IMR-90 (cell line): ENCODE data around the gene SLC48A1. TPM values are rescaled to one million over a fixed set of nuclear protein-coding genes. Genes with fewer than 3 reads are reported as not detected.

Source experiments
- ATAC-seq: fragments of 200-7000 bp; cut with Tn5 transposase; 2 replicates; pipeline ENCODE4 v1.9.1; 2020; ENCODE audit warnings: low read depth, mild to moderate bottlenecking, moderate library complexity
- Bru-seq: library from RNA; stranded (reverse); fragments of 400-500 nt; gene quantifications from one replicate; lab custom pipeline; 2021; lab: Mats Ljungman, UMichigan
- BruChase-seq, 2 experiments: library from RNA; stranded (reverse); fragments of 400-500 nt; gene quantifications; one replicate each; lab custom pipeline; 2021; lab: Mats Ljungman, UMichigan
- BruUV-seq: library from RNA; stranded (reverse); fragments of 400-500 nt; replicated peaks from 2 replicates; lab custom pipeline; 2021; lab: Mats Ljungman, UMichigan
- CTCF ChIA-PET: fragments of 300-600 bp; formaldehyde crosslinking; extraction: SDS; loops from one replicate; lab custom pipeline; 2021; ENCODE audit warnings: antibody characterized with exemption; lab: Yijun Ruan, JAX
- POLR2A ChIA-PET: fragments of 300-600 bp; sonication (Branson Sonifier 250); formaldehyde crosslinking; loops from one replicate; lab custom pipeline; 2022; ENCODE audit warnings: antibody characterized with exemption; ENCODE audit not compliant: unreplicated experiment; lab: Charles Lee
- DNase-seq: peaks from one replicate; pipeline ENCODE4 v3.0.0; 2013
- H2AFZ ChIP-seq: replicated peaks from 2 replicates; pipeline ENCODE3; 2013; ENCODE audit warnings: low read length, mild to moderate bottlenecking; ENCODE audit not compliant: poor library complexity
- H2AK5ac ChIP-seq: 2 replicates; pipeline ENCODE4 v1.6.1; 2013; ENCODE audit warnings: low read depth, low read length, inconsistent platforms
- H2AK9ac ChIP-seq: replicated peaks from 2 replicates; pipeline ENCODE3; 2013; ENCODE audit warnings: mild to moderate bottlenecking, low read depth, low read length, moderate library complexity; ENCODE audit not compliant: poor library complexity
- H2BK120ac ChIP-seq: 2 replicates; pipeline ENCODE4 v1.6.1; 2013; ENCODE audit warnings: low read depth, low read length, inconsistent platforms
- H2BK15ac ChIP-seq: 3 replicates; pipeline ENCODE4 v1.6.1; 2013; ENCODE audit warnings: low read depth, low read length, inconsistent platforms
- H2BK20ac ChIP-seq: 2 replicates; pipeline ENCODE4 v1.6.1; 2013; ENCODE audit warnings: low read depth, mild to moderate bottlenecking, inconsistent platforms, low read length, moderate library complexity
- H2BK5ac ChIP-seq: 2 replicates; pipeline ENCODE4 v1.6.1; 2013; ENCODE audit warnings: mild to moderate bottlenecking, low read depth, low read length, inconsistent platforms; ENCODE audit not compliant: poor library complexity, severe bottlenecking
- H3K14ac ChIP-seq: replicated peaks from 2 replicates; pipeline ENCODE4 v1.6.1; 2013; ENCODE audit warnings: low read depth, low read length, inconsistent platforms
- H3K18ac ChIP-seq: 2 replicates; pipeline ENCODE4 v1.6.1; 2013; ENCODE audit warnings: low read depth, low read length, control low read depth
- H3K23ac ChIP-seq: 2 replicates; pipeline ENCODE4 v1.6.1; 2013; ENCODE audit warnings: low read depth, low read length, inconsistent platforms
- H3K27ac ChIP-seq: 2 replicates; pipeline ENCODE4 v1.5.1; 2013; ENCODE audit warnings: mild to moderate bottlenecking, control low read depth, low read length; ENCODE audit not compliant: insufficient read depth
- H3K27me3 ChIP-seq: 2 replicates; pipeline ENCODE4 v1.6.1; 2013; ENCODE audit warnings: low read length; ENCODE audit not compliant: control insufficient read depth, insufficient read depth
- H3K36me3 ChIP-seq: 2 replicates; pipeline ENCODE4 v1.6.1; 2013; ENCODE audit warnings: low read length, mixed read lengths; ENCODE audit not compliant: control insufficient read depth, insufficient read depth
- H3K4ac ChIP-seq: 2 replicates; pipeline ENCODE4 v1.6.1; 2013; ENCODE audit warnings: low read depth, low read length, inconsistent platforms
- H3K4me1 ChIP-seq: 2 replicates; pipeline ENCODE4 v1.6.1; 2013; ENCODE audit warnings: low read length, mixed read lengths; ENCODE audit not compliant: control insufficient read depth, insufficient read depth
- H3K4me2 ChIP-seq: 2 replicates; pipeline ENCODE4 v1.6.1; 2013; ENCODE audit warnings: low read depth, mild to moderate bottlenecking, control low read depth, low read length, moderate library complexity
- H3K4me3 ChIP-seq: 2 replicates; pipeline ENCODE4 v1.5.1; 2013; ENCODE audit warnings: low read depth, mild to moderate bottlenecking, control low read depth, low read length, moderate library complexity; ENCODE audit not compliant: insufficient read depth
- H3K56ac ChIP-seq: 2 replicates; pipeline ENCODE4 v1.6.1; 2013; ENCODE audit warnings: low read length, inconsistent platforms; ENCODE audit not compliant: insufficient read depth; ENCODE audit errors: extremely low read depth
- H3K79me1 ChIP-seq, 2 experiments: 2 replicates each; pipeline ENCODE4 v1.6.1; 2013; ENCODE audit warnings: low read length in 2 of 2, inconsistent platforms in 1 of 2, low read depth in 1 of 2
- H3K9ac ChIP-seq: 2 replicates; pipeline ENCODE4 v1.6.1; 2013; ENCODE audit warnings: low read depth, low read length, control low read depth
- H3K9me1 ChIP-seq: 2 replicates; pipeline ENCODE4 v1.6.1; 2013; ENCODE audit warnings: low read length, inconsistent platforms; ENCODE audit not compliant: insufficient read depth
- H3K9me3 ChIP-seq: 2 replicates; pipeline ENCODE4 v1.6.1; 2013; ENCODE audit warnings: low read length; ENCODE audit not compliant: control insufficient read depth, insufficient read depth
- H4K20me1 ChIP-seq: 2 replicates; pipeline ENCODE4 v1.6.1; 2013; ENCODE audit warnings: low read length, inconsistent platforms; ENCODE audit not compliant: insufficient read depth
- H4K5ac ChIP-seq: 2 replicates; pipeline ENCODE4 v1.6.1; 2013; ENCODE audit warnings: mild to moderate bottlenecking, low read depth, low read length, control low read depth
- H4K8ac ChIP-seq, 2 experiments: 2 replicates each; pipeline ENCODE4 v1.6.1; 2013; ENCODE audit warnings: low read depth in 2 of 2, low read length in 2 of 2, control low read depth in 1 of 2, inconsistent platforms in 1 of 2
- H4K91ac ChIP-seq: 2 replicates; pipeline ENCODE4 v1.6.1; 2013; ENCODE audit warnings: low read depth, low read length, inconsistent platforms; ENCODE audit not compliant: insufficient read depth
- BHLHE40 ChIP-seq: fragments of 150-350 bp; IDR thresholded peaks from 2 replicates; pipeline ENCODE4 v1.6.1; 2016; ENCODE audit warnings: mild to moderate bottlenecking, low read depth, low read length
- CEBPB ChIP-seq: IDR thresholded peaks from 2 replicates; pipeline ENCODE4 v1.6.1; 2012; ENCODE audit warnings: low read depth, low read length, improper control_type of control experiment
- CHD1 ChIP-seq: IDR thresholded peaks from 2 replicates; pipeline ENCODE4 v1.6.1; 2012; ENCODE audit warnings: low read depth, low read length, improper control_type of control experiment
- MAZ ChIP-seq: IDR thresholded peaks from 2 replicates; pipeline ENCODE4 v1.6.1; 2012; ENCODE audit warnings: low read depth, mild to moderate bottlenecking, low read length, improper control_type of control experiment, moderate library complexity, borderline replicate concordance
- MXI1 ChIP-seq: IDR thresholded peaks from 2 replicates; pipeline ENCODE4 v1.6.1; 2012; ENCODE audit warnings: low read depth, mild to moderate bottlenecking, low read length, moderate library complexity, borderline replicate concordance
- RCOR1 ChIP-seq: IDR thresholded peaks from 2 replicates; pipeline ENCODE4 v1.6.1; 2012; ENCODE audit warnings: mild to moderate bottlenecking, low read length, improper control_type of control experiment; ENCODE audit not compliant: insufficient replicate concordance
- WGBS, 2 experiments: methylation state at CpG; one replicate each; pipeline versions ENCODE4 v1.1.5 to v1.1.7; 2013; ENCODE audit warnings: missing lambda C conversion rate in 2 of 2; ENCODE audit not compliant: insufficient read length in 1 of 2; ENCODE audit errors: extremely low coverage in 2 of 2; 5-methylcytosine and 5-hydroxymethylcytosine counted together
- dilution Hi-C: fragments of 300-500 bp; cut with HindIII; formaldehyde crosslinking; loops from one replicate; pipeline ENCODE4 v1.14.3; 2018; ENCODE audit warnings: low sequenced_read_pairs; ENCODE audit not compliant: unreplicated experiment
- in situ Hi-C: fragments of 300-500 bp; cut with MboI; formaldehyde crosslinking; loops from 3 replicates; pipeline ENCODE4 v1.14.3; 2019; ENCODE audit warnings: low sequenced_read_pairs, inconsistent platforms, mixed read lengths
- intact Hi-C: fragments of 100-400 bp; cut with micrococcal nuclease; formaldehyde crosslinking; loops from 2 replicates; pipeline ENCODE4 v1.10.0; 2022
- long read RNA-seq: library from polyadenylated mRNA; unstranded; transcript quantifications from one replicate; pipeline ENCODE4 v2.0.0, GENCODE V29; 2021; ENCODE audit not compliant: unreplicated experiment
- polyA plus RNA-seq, 3 experiments: library from polyadenylated mRNA; depleted of rRNA; stranded (reverse); fragments of >200 nt; gene quantifications; 2 replicates each; pipeline ENCODE4 v1.2.3, GENCODE V29; 2012; ENCODE audit warnings: low replicate concordance in 1 of 3
- total RNA-seq: library from RNA; depleted of rRNA; stranded (reverse); fragments of >200 nt; gene quantifications from 2 replicates; pipeline ENCODE4 v1.2.3, GENCODE V29; 2012; rRNA removed
- TF ChIP-seq, protein P1 (sequence below): conservative IDR thresholded peaks from 2 replicates; pipeline ENCODE4 v1.5.1; 2012; ENCODE audit warnings: mild to moderate bottlenecking, low read depth, low read length, improper control_type of control experiment
- TF ChIP-seq, protein P2 (sequence below): fragments of 150-350 bp; IDR thresholded peaks from 2 replicates; pipeline ENCODE4 v1.6.1; 2016; ENCODE audit warnings: low read depth, mild to moderate bottlenecking, low read length, moderate library complexity, borderline replicate concordance

The SLC48A1 gene
- total RNA-seq, result 4.4 and 4.8 TPM in 2 replicates
- 5.9 and 6.0 TPM in 2 replicates for polyA plus RNA-seq (2012; rRNA removed)
- 4.1 and 10.3 TPM in 2 replicates for polyA plus RNA-seq (2012; cell fraction: cytosol; rRNA removed)
- 10.0 and 10.3 TPM in 2 replicates for polyA plus RNA-seq (2012; cell fraction: nucleus; rRNA removed; ENCODE audit: low replicate concordance)
- Bru-seq, nascent RNA, result percentile 41 among the genes with signal in this experiment
- BruChase-seq, experiment 1, labeled RNA remaining after a 6-hour chase, result percentile 49 among the genes with signal in this experiment
- BruChase-seq, experiment 2, labeled RNA remaining after a 2-hour chase, result percentile 43 among the genes with signal in this experiment
- long read RNA-seq, transcript SLC48A1-201 (3 exons, 3,010 nt), result major isoform, 20 of 37 reads
- long read RNA-seq, partial matches to known transcripts, result 4 of 37 reads
- long read RNA-seq, other reads (novel, unspliced or antisense), result 13 of 37 reads

DNA sequence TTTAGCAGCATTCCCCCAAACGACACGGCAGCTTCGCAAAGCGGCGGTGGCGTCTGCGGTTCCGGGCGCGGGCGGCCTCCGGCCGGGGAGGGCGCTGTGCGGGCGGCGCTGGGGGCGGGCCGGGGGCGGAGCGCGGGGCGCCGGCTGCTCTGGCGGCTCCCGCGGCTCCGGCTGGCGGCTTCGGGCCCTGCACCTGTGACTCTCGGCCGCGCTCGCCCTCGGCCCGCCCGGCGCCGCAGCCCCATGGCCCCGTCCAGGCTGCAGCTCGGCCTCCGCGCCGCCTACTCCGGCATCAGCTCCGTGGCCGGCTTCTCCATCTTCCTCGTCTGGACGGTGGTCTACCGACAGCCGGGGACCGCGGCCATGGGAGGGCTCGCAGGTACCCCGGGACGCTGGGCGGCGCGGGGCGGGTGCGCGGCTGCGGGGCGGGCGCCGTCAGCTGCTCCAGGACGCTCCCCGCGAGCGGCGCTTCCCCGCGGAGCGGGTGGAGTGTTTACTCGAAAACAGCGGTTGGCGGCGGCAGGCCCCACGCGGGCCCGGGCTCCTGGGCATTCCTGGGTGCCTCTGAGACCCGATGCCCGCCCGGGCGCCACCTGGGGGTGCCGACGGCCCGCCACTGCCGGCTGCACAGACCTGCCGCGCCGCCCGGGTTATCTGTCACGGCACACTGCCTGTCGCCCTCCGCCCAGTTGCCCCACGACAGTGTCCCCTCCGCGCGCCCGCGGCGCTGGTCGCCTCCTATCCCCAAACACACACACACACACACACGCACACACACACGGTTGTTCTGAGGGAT, at the start of gene SLC48A1:
SLC48A1 (plus strand) TSS at position 177 of the 796 bp plus-strand sequence; CDS start at position 244, 67 bp downstream.
- no peaks in the 10 kb centered on the region for H3K27me3 ChIP-seq
- peak within 1 kb of the TSS; percentile 40 for H2AK5ac ChIP-seq
- TF ChIP-seq MXI1 (no peak; the same call in 1 of the 2 replicates), BHLHE40 (no peak), CEBPB (no peak), CHD1 (no peak), RCOR1 (peak; percentile 7), MAZ (peak; percentile 64; the same call in 1 of the 2 replicates)
- TF ChIP-seq, protein P1, sequence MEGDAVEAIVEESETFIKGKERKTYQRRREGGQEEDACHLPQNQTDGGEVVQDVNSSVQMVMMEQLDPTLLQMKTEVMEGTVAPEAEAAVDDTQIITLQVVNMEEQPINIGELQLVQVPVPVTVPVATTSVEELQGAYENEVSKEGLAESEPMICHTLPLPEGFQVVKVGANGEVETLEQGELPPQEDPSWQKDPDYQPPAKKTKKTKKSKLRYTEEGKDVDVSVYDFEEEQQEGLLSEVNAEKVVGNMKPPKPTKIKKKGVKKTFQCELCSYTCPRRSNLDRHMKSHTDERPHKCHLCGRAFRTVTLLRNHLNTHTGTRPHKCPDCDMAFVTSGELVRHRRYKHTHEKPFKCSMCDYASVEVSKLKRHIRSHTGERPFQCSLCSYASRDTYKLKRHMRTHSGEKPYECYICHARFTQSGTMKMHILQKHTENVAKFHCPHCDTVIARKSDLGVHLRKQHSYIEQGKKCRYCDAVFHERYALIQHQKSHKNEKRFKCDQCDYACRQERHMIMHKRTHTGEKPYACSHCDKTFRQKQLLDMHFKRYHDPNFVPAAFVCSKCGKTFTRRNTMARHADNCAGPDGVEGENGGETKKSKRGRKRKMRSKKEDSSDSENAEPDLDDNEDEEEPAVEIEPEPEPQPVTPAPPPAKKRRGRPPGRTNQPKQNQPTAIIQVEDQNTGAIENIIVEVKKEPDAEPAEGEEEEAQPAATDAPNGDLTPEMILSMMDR, result peak; percentile 39
- TF ChIP-seq, protein P2, sequence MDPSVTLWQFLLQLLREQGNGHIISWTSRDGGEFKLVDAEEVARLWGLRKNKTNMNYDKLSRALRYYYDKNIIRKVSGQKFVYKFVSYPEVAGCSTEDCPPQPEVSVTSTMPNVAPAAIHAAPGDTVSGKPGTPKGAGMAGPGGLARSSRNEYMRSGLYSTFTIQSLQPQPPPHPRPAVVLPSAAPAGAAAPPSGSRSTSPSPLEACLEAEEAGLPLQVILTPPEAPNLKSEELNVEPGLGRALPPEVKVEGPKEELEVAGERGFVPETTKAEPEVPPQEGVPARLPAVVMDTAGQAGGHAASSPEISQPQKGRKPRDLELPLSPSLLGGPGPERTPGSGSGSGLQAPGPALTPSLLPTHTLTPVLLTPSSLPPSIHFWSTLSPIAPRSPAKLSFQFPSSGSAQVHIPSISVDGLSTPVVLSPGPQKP, result no peak
- H3K36me3 ChIP-seq, result no peaks in the 10 kb centered on the region
- WGBS, 2 experiments, result 0% methylated on average over 69 of the region's 106 CpGs; no CpG with 5 or more reads in 1 of the 2 experiments
- peak; percentile 90 for ATAC-seq
- peaks cover 28% of the 10 kb centered on the region for H3K4me1 ChIP-seq
- H2BK120ac ChIP-seq, result no peak within 1 kb of the TSS
- H3K9me1 ChIP-seq, result peaks cover 10% of the 10 kb centered on the region; the same call in 1 of the 2 replicates
- H3K9me3 ChIP-seq, result no peaks in the 10 kb centered on the region
- no peaks in the 10 kb centered on the region for H4K20me1 ChIP-seq
- peak within 1 kb of the TSS; percentile 81 for H3K4ac ChIP-seq
- H2BK20ac ChIP-seq, result no peak within 1 kb of the TSS
- H3K79me1 ChIP-seq, result peaks cover 0 to 11% of the 10 kb centered on the region in 2 experiments; a peak in 1 of 4 replicates
- POLR2A ChIA-PET, result no interaction called here
- peak within 1 kb of the TSS; percentile 78 for H3K14ac ChIP-seq
- dilution Hi-C loops (no loop called here), in situ Hi-C loops (no loop called here), intact Hi-C loops (loop anchor here (5.0 to 10.0 kb wide), 2 partner anchors 226 to 738 kb away; no protein-coding TSS in a partner anchor)
- H4K8ac ChIP-seq, result peak within 1 kb of the TSS; percentile 78 to 92; a peak in 2 of 4 replicates
- no peak within 1 kb of the TSS for H3K56ac ChIP-seq
- peak within 1 kb of the TSS; percentile 75 for H2AK9ac ChIP-seq
- peak within 1 kb of the TSS; percentile 58; the same call in 1 of the 2 replicates for H4K5ac ChIP-seq
- H2BK15ac ChIP-seq, result no peak within 1 kb of the TSS
- BruUV-seq, result no TSS peak
- DNase-seq, result peak; percentile 46
- H3K23ac ChIP-seq, result peak within 1 kb of the TSS; percentile 89
- H2BK5ac ChIP-seq, result no peak within 1 kb of the TSS
- H4K91ac ChIP-seq, result no peak within 1 kb of the TSS
- CTCF ChIA-PET, result interaction anchor here (0.7 to 1.0 kb wide), 5 partner anchors 13 to 65 kb away, joined by 3 to 4 read pairs (median 4); no protein-coding TSS in a partner anchor
- H2AFZ ChIP-seq, result peak within 1 kb of the TSS; percentile 92
- H3K9ac ChIP-seq, result peak within 1 kb of the TSS; percentile 69
- H3K4me3 ChIP-seq, result peak within 1 kb of the TSS; percentile 92
- peak within 1 kb of the TSS; percentile 92 for H3K4me2 ChIP-seq
- H3K27ac ChIP-seq, result peak within 1 kb of the TSS; percentile 5; the same call in 1 of the 2 replicates
- peak within 1 kb of the TSS; percentile 48; the same call in 1 of the 2 replicates for H3K18ac ChIP-seq
